HL-60 (cell line): ENCODE measurements around the gene GOLPH3.

Experiments
- DNase-seq, 2 experiments: peaks; one replicate each; pipeline ENCODE4 v3.0.0-alpha.2; 2010 to 2020; ENCODE audit warnings: low read depth in 1 of 2, low spot score in 1 of 2
- H3K27ac ChIP-seq: fragments of 250-450 bp; sonication (Bioruptor Pico); replicated peaks from 2 replicates; pipeline ENCODE4 v1.5.1; 2020; ENCODE audit warnings: mild to moderate bottlenecking, moderate library complexity
- H3K27me3 ChIP-seq: fragments of 250-450 bp; sonication (Bioruptor Pico); 2 replicates; pipeline ENCODE4 v1.5.1; 2021; ENCODE audit warnings: mild to moderate bottlenecking, moderate library complexity; ENCODE audit not compliant: insufficient read depth, poor library complexity, severe bottlenecking
- H3K4me3 ChIP-seq: replicated peaks from 2 replicates; pipeline ENCODE4 v1.5.1; 2011; ENCODE audit warnings: mild to moderate bottlenecking, control low read depth, low read length; ENCODE audit not compliant: insufficient read depth
- CTCF ChIP-seq: IDR thresholded peaks from one replicate; pipeline ENCODE4 v1.5.1; 2011; ENCODE audit warnings: low read length, control low read depth, inconsistent platforms; ENCODE audit not compliant: insufficient read depth
- GABPA ChIP-seq: IDR thresholded peaks from 2 replicates; pipeline ENCODE4 v1.6.1; 2012; ENCODE audit warnings: low read depth
- POLR2AphosphoS5 ChIP-seq: IDR thresholded peaks from 2 replicates; pipeline ENCODE4 v1.6.1; 2012; ENCODE audit warnings: low read depth
- SPI1 ChIP-seq: IDR thresholded peaks from 2 replicates; pipeline ENCODE4 v1.6.1; 2012; ENCODE audit warnings: low read depth, mild to moderate bottlenecking, borderline replicate concordance
- TF ChIP-seq, protein P1 (sequence below): IDR thresholded peaks from 2 replicates; pipeline ENCODE4 v1.6.1; 2012; ENCODE audit warnings: low read depth; ENCODE audit not compliant: insufficient replicate concordance

The GOLPH3 gene

DNA sequence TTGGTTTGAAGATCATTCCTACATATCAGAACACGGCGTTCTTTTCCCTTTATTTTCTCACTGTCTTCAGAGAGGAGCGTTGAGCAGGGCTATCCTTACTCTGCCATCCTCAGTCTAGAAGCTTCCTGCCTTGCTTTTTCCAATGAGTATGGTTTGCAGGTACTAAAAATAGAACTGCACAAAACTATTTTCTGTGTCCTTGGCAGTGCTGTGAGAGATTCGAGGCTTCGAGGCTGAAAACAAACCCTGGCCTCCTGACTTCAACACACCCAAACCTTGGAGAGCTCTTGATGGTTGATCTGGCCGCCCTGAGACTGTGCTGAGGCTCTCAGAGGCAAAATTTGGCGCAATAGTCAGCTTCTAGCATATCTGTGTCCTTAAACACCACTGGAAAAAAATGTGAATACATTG is 78.9 kb downstream of the GOLPH3 start:
- no peak overlapping the region for H3K27ac ChIP-seq
- H3K4me3 ChIP-seq, result no peak overlapping the region
- TF ChIP-seq, protein P1, sequence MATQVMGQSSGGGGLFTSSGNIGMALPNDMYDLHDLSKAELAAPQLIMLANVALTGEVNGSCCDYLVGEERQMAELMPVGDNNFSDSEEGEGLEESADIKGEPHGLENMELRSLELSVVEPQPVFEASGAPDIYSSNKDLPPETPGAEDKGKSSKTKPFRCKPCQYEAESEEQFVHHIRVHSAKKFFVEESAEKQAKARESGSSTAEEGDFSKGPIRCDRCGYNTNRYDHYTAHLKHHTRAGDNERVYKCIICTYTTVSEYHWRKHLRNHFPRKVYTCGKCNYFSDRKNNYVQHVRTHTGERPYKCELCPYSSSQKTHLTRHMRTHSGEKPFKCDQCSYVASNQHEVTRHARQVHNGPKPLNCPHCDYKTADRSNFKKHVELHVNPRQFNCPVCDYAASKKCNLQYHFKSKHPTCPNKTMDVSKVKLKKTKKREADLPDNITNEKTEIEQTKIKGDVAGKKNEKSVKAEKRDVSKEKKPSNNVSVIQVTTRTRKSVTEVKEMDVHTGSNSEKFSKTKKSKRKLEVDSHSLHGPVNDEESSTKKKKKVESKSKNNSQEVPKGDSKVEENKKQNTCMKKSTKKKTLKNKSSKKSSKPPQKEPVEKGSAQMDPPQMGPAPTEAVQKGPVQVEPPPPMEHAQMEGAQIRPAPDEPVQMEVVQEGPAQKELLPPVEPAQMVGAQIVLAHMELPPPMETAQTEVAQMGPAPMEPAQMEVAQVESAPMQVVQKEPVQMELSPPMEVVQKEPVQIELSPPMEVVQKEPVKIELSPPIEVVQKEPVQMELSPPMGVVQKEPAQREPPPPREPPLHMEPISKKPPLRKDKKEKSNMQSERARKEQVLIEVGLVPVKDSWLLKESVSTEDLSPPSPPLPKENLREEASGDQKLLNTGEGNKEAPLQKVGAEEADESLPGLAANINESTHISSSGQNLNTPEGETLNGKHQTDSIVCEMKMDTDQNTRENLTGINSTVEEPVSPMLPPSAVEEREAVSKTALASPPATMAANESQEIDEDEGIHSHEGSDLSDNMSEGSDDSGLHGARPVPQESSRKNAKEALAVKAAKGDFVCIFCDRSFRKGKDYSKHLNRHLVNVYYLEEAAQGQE, result no peak
- TF ChIP-seq SPI1 (no peak), POLR2AphosphoS5 (no peak), GABPA (no peak), CTCF (no peak)
- no peak for DNase-seq
- H3K27me3 ChIP-seq, result no peaks in the 10 kb centered on the region

GRCh38 chr5:32094691-32095090 is 79.4 kb downstream of the GOLPH3 start:
- Histone ChIP-seq H3K4me3 (no peak overlapping the region), H3K27me3 (no peaks in the 10 kb centered on the region), H3K27ac (no peak overlapping the region)
- TF ChIP-seq, protein P1, result no peak
- peak; percentile 44; the same call in 1 of the 2 replicates for TF ChIP-seq SPI1
- no peak for DNase-seq

DNA sequence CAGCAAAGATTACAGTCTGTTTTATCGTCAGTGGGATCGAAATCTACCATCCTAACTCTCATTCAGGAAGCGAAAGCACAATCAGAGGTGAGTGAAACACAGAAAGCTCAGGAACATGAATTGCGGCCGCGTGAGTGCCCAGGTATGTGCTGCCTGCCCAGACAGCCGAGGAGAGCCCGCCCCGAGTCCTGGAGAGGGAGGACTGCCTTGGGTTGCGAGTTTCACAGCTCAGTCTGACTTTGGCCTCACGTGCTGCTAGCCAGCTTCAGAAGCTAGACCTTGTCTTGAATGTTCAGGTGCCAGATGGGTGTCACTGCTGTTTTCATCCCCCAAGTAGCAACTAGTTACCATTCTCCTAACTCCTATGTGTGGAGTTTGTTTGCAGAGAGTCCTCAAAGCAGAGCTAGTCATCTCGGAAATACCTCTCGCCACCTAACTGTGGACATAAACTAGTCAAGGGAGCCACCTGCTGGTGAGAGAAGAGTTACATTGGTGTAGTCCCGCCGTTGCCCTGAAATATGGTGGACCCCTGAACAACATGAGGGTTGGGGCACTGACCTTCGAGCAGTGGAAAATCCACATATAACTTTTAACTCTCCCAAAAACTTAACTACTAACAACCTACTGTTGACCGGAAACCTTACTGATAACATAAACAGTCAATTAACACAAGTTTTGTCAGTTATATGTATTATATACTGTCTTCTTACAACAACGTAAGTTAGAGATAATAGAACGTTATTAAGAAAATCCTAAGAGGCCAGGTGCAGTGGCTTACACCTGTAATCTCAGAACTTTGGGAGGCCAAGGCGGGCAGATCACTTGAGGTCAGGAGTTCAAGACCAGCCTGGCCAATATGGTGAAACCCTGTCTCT is 80.9 kb downstream of the GOLPH3 start:
- peak; percentile 34 to 67 for DNase-seq
- no peaks in the 10 kb centered on the region for H3K27me3 ChIP-seq
- TF ChIP-seq SPI1 (no peak), CTCF (peak; percentile 71)
- H3K27ac ChIP-seq, result no peak overlapping the region
- H3K4me3 ChIP-seq, result no peak overlapping the region

DNA sequence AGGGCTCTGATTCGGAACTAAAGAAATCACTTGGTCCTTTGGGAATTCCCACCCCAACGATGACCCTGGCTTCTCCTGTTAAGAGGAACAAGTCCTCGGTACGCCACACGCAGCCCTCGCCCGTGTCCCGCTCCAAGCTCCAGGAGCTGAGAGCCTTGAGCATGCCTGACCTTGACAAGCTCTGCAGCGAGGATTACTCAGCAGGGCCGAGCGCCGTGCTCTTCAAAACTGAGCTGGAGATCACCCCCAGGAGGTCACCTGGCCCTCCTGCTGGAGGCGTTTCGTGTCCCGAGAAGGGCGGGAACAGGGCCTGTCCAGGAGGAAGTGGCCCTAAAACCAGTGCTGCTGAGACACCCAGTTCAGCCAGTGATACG is 83.4 kb downstream of the GOLPH3 start:
- no peak overlapping the region for H3K4me3 ChIP-seq
- TF ChIP-seq, protein P1, result no peak
- DNase-seq, result no peak
- no peaks in the 10 kb centered on the region for H3K27me3 ChIP-seq
- H3K27ac ChIP-seq, result no peak overlapping the region
